Measurements from ENCODE around the gene RCSD1. TPM values are rescaled to one million over a fixed set of nuclear protein-coding genes. Genes with fewer than 3 reads are reported as not detected.

RCSD1 gene
- total RNA-seq, 4 donors from 2014 or later: 0.34 to 3.5 (median 2.0) TPM

GRCh38 chr1:167720965-167721616, 91.1 kb downstream of the RCSD1 start:
- Histone ChIP-seq H3K4me3 (peak overlapping the region; percentile 94), H3K27ac (peak overlapping the region; percentile 90), H3K36me3 (no peaks in the 10 kb centered on the region), H3K9me3 (no peaks in the 10 kb centered on the region), H3K27me3 (no peaks in the 10 kb centered on the region), H3K4me1 (peaks cover 39% of the 10 kb centered on the region)
- TF ChIP-seq POLR2A (IDR thresholded peaks at IDR 0.05) (no peak), CTCF (IDR thresholded peaks at IDR 0.05) (no peak), EP300 (IDR thresholded peaks at IDR 0.05) (no peak), POLR2AphosphoS5 (IDR thresholded peaks at IDR 0.05) (no peak)
- 8% methylated on average over 13 of the region's 13 CpGs for WGBS
- no peak for DNase-seq (ENCODE audit: low spot score in 2 of 2)

GRCh38 chr1:167721617-167722151, 91.7 kb downstream of the RCSD1 start, which contains the start of gene MPZL1:
TSS of gene MPZL1 (plus strand) at chr1:167721982. CDS start at chr1:167722152, 170 bp downstream.
- no peaks in the 10 kb centered on the region for H3K36me3 ChIP-seq
- under 1% methylated on average over 21 of the region's 52 CpGs for WGBS
- no peaks in the 10 kb centered on the region for H3K27me3 ChIP-seq
- DNase-seq (ENCODE audit: low spot score in 2 of 2): peak; percentile 96 to 98
- H3K27ac ChIP-seq: peak within 1 kb of the TSS; percentile 90
- peaks cover 45% of the 10 kb centered on the region for H3K4me1 ChIP-seq
- no peak for TF ChIP-seq CTCF (IDR thresholded peaks at IDR 0.05)
- no peak for TF ChIP-seq EP300 (IDR thresholded peaks at IDR 0.05)
- no peak for TF ChIP-seq POLR2AphosphoS5 (IDR thresholded peaks at IDR 0.05)
- no peak for TF ChIP-seq POLR2A (IDR thresholded peaks at IDR 0.05)
- no peaks in the 10 kb centered on the region for H3K9me3 ChIP-seq
- peak within 1 kb of the TSS; percentile 94 for H3K4me3 ChIP-seq

- H3K27ac ChIP-seq: peak overlapping the region; percentile 90
- H3K27me3 ChIP-seq: no peaks in the 10 kb centered on the region
- no peaks in the 10 kb centered on the region for H3K36me3 ChIP-seq
- H3K4me3 ChIP-seq: peak overlapping the region; percentile 94
- H3K9me3 ChIP-seq: no peaks in the 10 kb centered on the region
- no peak for TF ChIP-seq POLR2A (IDR thresholded peaks at IDR 0.05)
- peak in 1 of 2 donors; percentile 6 for TF ChIP-seq CTCF (IDR thresholded peaks at IDR 0.05)
- TF ChIP-seq EP300 (IDR thresholded peaks at IDR 0.05): no peak
- no peak for TF ChIP-seq POLR2AphosphoS5 (IDR thresholded peaks at IDR 0.05)
- DNase-seq (ENCODE audit: low spot score in 2 of 2): peak in 1 of 2 donors; percentile 74
- peaks cover 45% of the 10 kb centered on the region for H3K4me1 ChIP-seq
- WGBS: 1% methylated on average over 19 of the region's 52 CpGs
Measured at GRCh38 chr1:167722152-167722869, 92.3 kb downstream of the RCSD1 start.

- H3K4me1 ChIP-seq: peaks cover 45% of the 10 kb centered on the region
- 11% methylated on average over 4 of the region's 4 CpGs for WGBS
- no peaks in the 10 kb centered on the region for H3K9me3 ChIP-seq
- no peaks in the 10 kb centered on the region for H3K27me3 ChIP-seq
- H3K36me3 ChIP-seq: no peaks in the 10 kb centered on the region
- TF ChIP-seq POLR2AphosphoS5 (IDR thresholded peaks at IDR 0.05): no peak
- no peak for TF ChIP-seq EP300 (IDR thresholded peaks at IDR 0.05)
- no peak for TF ChIP-seq CTCF (IDR thresholded peaks at IDR 0.05)
- no peak for TF ChIP-seq POLR2A (IDR thresholded peaks at IDR 0.05)
- peak overlapping the region; percentile 94 for H3K4me3 ChIP-seq
- DNase-seq (ENCODE audit: low spot score in 2 of 2): no peak
- peak overlapping the region; percentile 90 for H3K27ac ChIP-seq
Measured at GRCh38 chr1:167722870-167723251, 92.8 kb downstream of the RCSD1 start.
